OCI-LY3 (cell line): ENCODE results near the gene C1orf141.

ENCODE experiments used
- CTCF ChIP-seq: fragments of 200-600, 300-600 bp; sonication (generic); IDR thresholded peaks from 2 replicates; pipeline ENCODE4 v1.5.1; 2014; ENCODE audit warnings: antibody characterized with exemption, low read length, low read depth
- EZH2phosphoT487 ChIP-seq: fragments of 200-600 bp; shearing (Covaris generic); IDR thresholded peaks from 2 replicates; pipeline ENCODE4 v1.6.1; 2018; ENCODE audit warnings: antibody characterized with exemption, mixed run types, low read depth

DNA sequence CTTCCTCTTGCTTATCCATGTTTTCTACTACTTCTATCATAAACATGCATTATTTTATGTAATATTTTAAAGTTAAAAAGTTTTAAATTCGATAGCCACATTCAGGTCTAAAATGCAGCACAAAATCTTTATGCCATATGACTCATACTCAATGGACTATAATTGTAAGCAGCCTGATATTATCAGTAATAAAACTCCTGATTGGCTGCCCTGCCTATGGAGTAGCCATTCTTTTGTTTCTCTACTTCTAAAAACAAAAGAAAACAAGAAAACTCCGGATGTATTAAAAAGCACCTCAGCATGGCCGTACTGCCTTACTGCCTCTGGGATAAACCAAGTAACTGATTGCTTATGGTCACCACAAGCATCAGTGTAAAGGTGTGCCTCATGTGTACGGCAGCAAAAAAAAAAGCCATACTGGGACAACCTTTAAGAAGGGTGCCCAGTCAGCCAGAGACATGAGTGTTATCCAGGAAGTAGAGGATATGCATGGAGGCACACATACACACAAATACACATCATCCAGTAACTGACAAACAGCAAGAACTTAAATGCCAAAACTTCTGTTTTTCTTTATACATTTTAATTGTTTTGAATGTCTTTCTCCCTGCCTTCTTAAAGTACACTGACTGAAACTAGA lies 90.0 kb downstream of the C1orf141 start:
- no peak for TF ChIP-seq CTCF
- TF ChIP-seq EZH2phosphoT487 = no peak
